ENCODE data around the gene SLC9A9.
"Not testable (repeated sequence)": the region's sequence is repeated elsewhere in the genome, so short reads cannot be mapped to it uniquely, and the experiment has no call there.

The SLC9A9 gene

GRCh38 chr3:143439817-143440216 lies 408.5 kb downstream of the SLC9A9 start:
- no peak for DNase-seq

GRCh38 chr3:143437405-143437804 lies 410.9 kb downstream of the SLC9A9 start:
- DNase-seq: no peak

GRCh38 chr3:143436231-143436930 lies 411.9 kb downstream of the SLC9A9 start:
- DNase-seq: no peak

GRCh38 chr3:143433787-143434378 lies 414.4 kb downstream of the SLC9A9 start:
- no peak for DNase-seq

GRCh38 chr3:143431298-143431697 lies 417.0 kb downstream of the SLC9A9 start:
- DNase-seq: not testable (repeated sequence)

- no peak for DNase-seq
Measured at GRCh38 chr3:143430568-143430967, 417.7 kb downstream of the SLC9A9 start.

GRCh38 chr3:143429628-143430514 lies 418.4 kb downstream of the SLC9A9 start:
- DNase-seq: no peak

GRCh38 chr3:143428294-143428693 lies 420.0 kb downstream of the SLC9A9 start:
- DNase-seq: no peak

GRCh38 chr3:143427631-143428030 lies 420.6 kb downstream of the SLC9A9 start:
- no peak for DNase-seq

GRCh38 chr3:143424874-143425273 lies 423.4 kb downstream of the SLC9A9 start:
- no peak for DNase-seq

GRCh38 chr3:143421556-143421955 lies 426.7 kb downstream of the SLC9A9 start:
- DNase-seq: no peak

- no peak for DNase-seq
Measured at GRCh38 chr3:143419611-143420010, 428.7 kb downstream of the SLC9A9 start.

- DNase-seq: no peak
Measured at GRCh38 chr3:143418391-143418790, 429.9 kb downstream of the SLC9A9 start.

- no peak for DNase-seq
Measured at GRCh38 chr3:143416229-143416628, 432.0 kb downstream of the SLC9A9 start.

- DNase-seq: no peak
Measured at GRCh38 chr3:143414571-143415253, 433.6 kb downstream of the SLC9A9 start.

GRCh38 chr3:143413372-143413771 lies 434.9 kb downstream of the SLC9A9 start:
- DNase-seq: no peak

- DNase-seq: no peak
Measured at GRCh38 chr3:143412084-143412483, 436.2 kb downstream of the SLC9A9 start.

GRCh38 chr3:143410259-143410658 lies 438.0 kb downstream of the SLC9A9 start:
- no peak for DNase-seq

GRCh38 chr3:143408771-143409170 lies 439.5 kb downstream of the SLC9A9 start:
- DNase-seq: no peak

GRCh38 chr3:143402602-143403001 lies 445.7 kb downstream of the SLC9A9 start:
- no peak for DNase-seq

- no peak for DNase-seq
Measured at GRCh38 chr3:143396790-143397189, 451.5 kb downstream of the SLC9A9 start.

GRCh38 chr3:143389388-143389787 lies 458.9 kb downstream of the SLC9A9 start:
- DNase-seq: no peak

GRCh38 chr3:143387425-143387824 lies 460.8 kb downstream of the SLC9A9 start:
- no peak for DNase-seq
